ENCODE measurements around the gene NME7. TPM values are rescaled to one million over a fixed set of nuclear protein-coding genes. Genes with fewer than 3 reads are reported as not detected.
"Not testable (repeated sequence)": the region's sequence is repeated elsewhere in the genome, so short reads cannot be mapped to it uniquely, and the experiment has no call there.

The NME7 gene
- total RNA-seq, 2 donors from 2014 or later, result 8.8 to 10.8 TPM

- Mint-ChIP-seq H3K36me3 (no peaks in the 10 kb centered on the region), H3K4me3 (no peak overlapping the region), H3K9me3 (no peaks in the 10 kb centered on the region), H3K27me3 (no peaks in the 10 kb centered on the region), H3K27ac (no peak overlapping the region), H3K4me1 (ENCODE audit: low read depth in 2 of 2) (no peaks in the 10 kb centered on the region)
- ATAC-seq (no peak), DNase-seq (ENCODE audit: low spot score) (no peak)
Measured at GRCh38 chr1:169212088-169212487, 155.5 kb downstream of the NME7 start.

- H3K27me3 Mint-ChIP-seq, result no peaks in the 10 kb centered on the region
- ATAC-seq, result no peak
- no peaks in the 10 kb centered on the region for H3K36me3 Mint-ChIP-seq
- no peak overlapping the region for H3K4me3 Mint-ChIP-seq
- H3K4me1 Mint-ChIP-seq (ENCODE audit: low read depth in 2 of 2), result no peaks in the 10 kb centered on the region
- no peak overlapping the region for H3K27ac Mint-ChIP-seq
- no peaks in the 10 kb centered on the region for H3K9me3 Mint-ChIP-seq
- no peak for DNase-seq (ENCODE audit: low spot score)
Measured at GRCh38 chr1:169207797-169208520, 159.6 kb downstream of the NME7 start.

- H3K27me3 Mint-ChIP-seq, result no peaks in the 10 kb centered on the region
- no peaks in the 10 kb centered on the region for H3K4me1 Mint-ChIP-seq (ENCODE audit: low read depth in 2 of 2)
- no peak for ATAC-seq
- H3K4me3 Mint-ChIP-seq, result no peak overlapping the region
- no peaks in the 10 kb centered on the region for H3K9me3 Mint-ChIP-seq
- no peak overlapping the region for H3K27ac Mint-ChIP-seq
- no peak for DNase-seq (ENCODE audit: low spot score)
- H3K36me3 Mint-ChIP-seq, result peaks cover 4% of the 10 kb centered on the region
Measured at GRCh38 chr1:169204157-169204556, 163.4 kb downstream of the NME7 start.

GRCh38 chr1:169202791-169203665 is 164.6 kb downstream of the NME7 start:
- no peak for ATAC-seq
- Mint-ChIP-seq H3K27ac (no peak overlapping the region), H3K9me3 (no peaks in the 10 kb centered on the region), H3K4me3 (no peak overlapping the region), H3K27me3 (no peaks in the 10 kb centered on the region), H3K36me3 (peaks cover 4% of the 10 kb centered on the region), H3K4me1 (ENCODE audit: low read depth in 2 of 2) (peaks cover 0 to 6% of the 10 kb centered on the region in 2 donors)
- DNase-seq (ENCODE audit: low spot score), result no peak

- H3K9me3 Mint-ChIP-seq, result no peaks in the 10 kb centered on the region
- H3K27me3 Mint-ChIP-seq, result no peaks in the 10 kb centered on the region
- no peak for DNase-seq (ENCODE audit: low spot score)
- H3K36me3 Mint-ChIP-seq, result peaks cover 4% of the 10 kb centered on the region
- no peak overlapping the region for H3K27ac Mint-ChIP-seq
- no peak for ATAC-seq
- H3K4me1 Mint-ChIP-seq (ENCODE audit: low read depth in 2 of 2), result peaks cover 0 to 7% of the 10 kb centered on the region in 2 donors
- no peak overlapping the region for H3K4me3 Mint-ChIP-seq
Measured at GRCh38 chr1:169201084-169201619, 166.4 kb downstream of the NME7 start.

- no peak overlapping the region for H3K4me3 Mint-ChIP-seq
- no peaks in the 10 kb centered on the region for H3K27me3 Mint-ChIP-seq
- peaks cover 0 to 7% of the 10 kb centered on the region in 2 donors for H3K4me1 Mint-ChIP-seq (ENCODE audit: low read depth in 2 of 2)
- no peak overlapping the region for H3K27ac Mint-ChIP-seq
- peaks cover 4% of the 10 kb centered on the region for H3K36me3 Mint-ChIP-seq
- ATAC-seq (no peak), DNase-seq (ENCODE audit: low spot score) (no peak)
- H3K9me3 Mint-ChIP-seq, result no peaks in the 10 kb centered on the region
Measured at GRCh38 chr1:169200319-169200718, 167.3 kb downstream of the NME7 start.

GRCh38 chr1:169196581-169196980 is 171.0 kb downstream of the NME7 start:
- peaks cover 1% of the 10 kb centered on the region for H3K36me3 Mint-ChIP-seq
- no peak overlapping the region for H3K27ac Mint-ChIP-seq
- H3K4me1 Mint-ChIP-seq (ENCODE audit: low read depth in 2 of 2), result peaks cover 0 to 7% of the 10 kb centered on the region in 2 donors
- DNase-seq (ENCODE audit: low spot score), result no peak
- no peaks in the 10 kb centered on the region for H3K27me3 Mint-ChIP-seq
- no peak for ATAC-seq
- no peak overlapping the region for H3K4me3 Mint-ChIP-seq
- H3K9me3 Mint-ChIP-seq, result no peaks in the 10 kb centered on the region

- Mint-ChIP-seq H3K27me3 (no peaks in the 10 kb centered on the region), H3K36me3 (no peaks in the 10 kb centered on the region), H3K4me3 (no peak overlapping the region), H3K27ac (no peak overlapping the region), H3K4me1 (ENCODE audit: low read depth in 2 of 2) (peaks cover 0 to 7% of the 10 kb centered on the region in 2 donors), H3K9me3 (no peaks in the 10 kb centered on the region)
- ATAC-seq, result no peak
- no peak for DNase-seq (ENCODE audit: low spot score)
Measured at GRCh38 chr1:169196161-169196560, 171.4 kb downstream of the NME7 start.

- H3K9me3 Mint-ChIP-seq, result no peaks in the 10 kb centered on the region
- H3K4me1 Mint-ChIP-seq (ENCODE audit: low read depth in 2 of 2), result peaks cover 0 to 5% of the 10 kb centered on the region in 2 donors
- peak overlapping the region in 1 of 2 donors; percentile 15 for H3K27ac Mint-ChIP-seq
- H3K4me3 Mint-ChIP-seq, result no peak overlapping the region
- DNase-seq (ENCODE audit: low spot score) (no peak), ATAC-seq (no peak)
- no peaks in the 10 kb centered on the region for H3K27me3 Mint-ChIP-seq
- no peaks in the 10 kb centered on the region for H3K36me3 Mint-ChIP-seq
Measured at GRCh38 chr1:169193191-169193850, 174.3 kb downstream of the NME7 start.

GRCh38 chr1:169186106-169186505 is 181.5 kb downstream of the NME7 start:
- ATAC-seq (no peak), DNase-seq (ENCODE audit: low spot score) (no peak)
- Mint-ChIP-seq H3K36me3 (no peaks in the 10 kb centered on the region), H3K4me3 (no peak overlapping the region), H3K27ac (no peak overlapping the region), H3K27me3 (no peaks in the 10 kb centered on the region), H3K9me3 (no peaks in the 10 kb centered on the region), H3K4me1 (ENCODE audit: low read depth in 2 of 2) (no peaks in the 10 kb centered on the region)

GRCh38 chr1:169184812-169185211 is 182.8 kb downstream of the NME7 start:
- Mint-ChIP-seq H3K36me3 (no peaks in the 10 kb centered on the region), H3K27ac (no peak overlapping the region), H3K4me3 (no peak overlapping the region), H3K4me1 (ENCODE audit: low read depth in 2 of 2) (no peaks in the 10 kb centered on the region), H3K9me3 (no peaks in the 10 kb centered on the region), H3K27me3 (no peaks in the 10 kb centered on the region)
- no peak for DNase-seq (ENCODE audit: low spot score)
- ATAC-seq, result no peak

- Mint-ChIP-seq H3K27ac (no peak overlapping the region), H3K4me1 (ENCODE audit: low read depth in 2 of 2) (no peaks in the 10 kb centered on the region), H3K9me3 (no peaks in the 10 kb centered on the region), H3K27me3 (no peaks in the 10 kb centered on the region), H3K36me3 (no peaks in the 10 kb centered on the region), H3K4me3 (no peak overlapping the region)
- DNase-seq (ENCODE audit: low spot score) (no peak), ATAC-seq (no peak)
Measured at GRCh38 chr1:169180174-169180573, 187.4 kb downstream of the NME7 start.

- not testable (repeated sequence) for H3K36me3 Mint-ChIP-seq; H3K4me1 Mint-ChIP-seq (ENCODE audit: low read depth in 2 of 2); ATAC-seq; DNase-seq (ENCODE audit: low spot score); H3K4me3 Mint-ChIP-seq; H3K27me3 Mint-ChIP-seq; H3K27ac Mint-ChIP-seq; H3K9me3 Mint-ChIP-seq
Measured at GRCh38 chr1:169179431-169179830, 188.2 kb downstream of the NME7 start.

- Mint-ChIP-seq H3K36me3 (no peaks in the 10 kb centered on the region), H3K4me3 (no peak overlapping the region), H3K27ac (no peak overlapping the region), H3K4me1 (ENCODE audit: low read depth in 2 of 2) (no peaks in the 10 kb centered on the region), H3K9me3 (no peaks in the 10 kb centered on the region), H3K27me3 (no peaks in the 10 kb centered on the region)
- DNase-seq (ENCODE audit: low spot score), result no peak
- no peak for ATAC-seq
Measured at GRCh38 chr1:169175461-169175860, 192.1 kb downstream of the NME7 start.
